HepG2 (cell line): Measurements from ENCODE around the gene AP3D1. TPM values are rescaled to one million over a fixed set of nuclear protein-coding genes. Genes with fewer than 3 reads are reported as not detected.

Experiments
- DR1 ChIP-seq: sonication (generic); formaldehyde crosslinking; IDR thresholded peaks from 2 replicates; pipeline ENCODE4 v1.8.0; 2021; ENCODE audit warnings: mild to moderate bottlenecking, missing genetic modification reagents, inconsistent platforms
- EED ChIP-seq: sonication (generic); formaldehyde crosslinking; IDR thresholded peaks from 2 replicates; pipeline ENCODE4 v1.5.0; 2020; ENCODE audit warnings: mild to moderate bottlenecking, missing genetic modification reagents
- KDM1A ChIP-seq: IDR thresholded peaks from 2 replicates; pipeline ENCODE4 v1.6.1; 2016; ENCODE audit warnings: missing compliant biosample characterization
- KDM6A ChIP-seq: IDR thresholded peaks from 2 replicates; pipeline ENCODE4 v1.6.1; 2016; ENCODE audit warnings: low read depth
- KLF12 ChIP-seq: sonication (generic); formaldehyde crosslinking; IDR thresholded peaks from 2 replicates; pipeline ENCODE4 v1.4.0; 2020; ENCODE audit warnings: missing genetic modification reagents, borderline replicate concordance
- MEIS1 ChIP-seq: sonication (generic); formaldehyde crosslinking; IDR thresholded peaks from 2 replicates; pipeline ENCODE4 v1.9.0; 2021; ENCODE audit warnings: mild to moderate bottlenecking, missing genetic modification reagents, moderate library complexity, borderline replicate concordance
- MTF1 ChIP-seq: sonication (generic); formaldehyde crosslinking; IDR thresholded peaks from 2 replicates; pipeline ENCODE4 v1.5.0; 2020; ENCODE audit warnings: missing genetic modification reagents
- RELA ChIP-seq: sonication (generic); formaldehyde crosslinking; IDR thresholded peaks from 2 replicates; pipeline ENCODE4 v1.4.0; 2020; ENCODE audit warnings: missing genetic modification reagents
- RXRA ChIP-seq: sonication (generic); formaldehyde crosslinking; IDR thresholded peaks from 2 replicates; pipeline ENCODE4 v1.5.1; 2020; ENCODE audit warnings: missing genetic modification reagents
- ZFX ChIP-seq: sonication (generic); formaldehyde crosslinking; IDR thresholded peaks from 2 replicates; pipeline ENCODE4 v1.4.0; 2020; ENCODE audit warnings: mild to moderate bottlenecking, low read depth, missing genetic modification reagents, moderate library complexity
- ZNF10 ChIP-seq: sonication (generic); formaldehyde crosslinking; IDR thresholded peaks from 2 replicates; pipeline ENCODE4 v1.4.0; 2020; ENCODE audit warnings: mild to moderate bottlenecking, low read depth, missing genetic modification reagents, borderline replicate concordance
- ZNF33A ChIP-seq: sonication (generic); formaldehyde crosslinking; IDR thresholded peaks from 2 replicates; pipeline ENCODE4 v1.5.1; 2020; ENCODE audit warnings: missing genetic modification reagents, mild to moderate bottlenecking, moderate library complexity, borderline replicate concordance
- ZNF557 ChIP-seq: sonication (generic); formaldehyde crosslinking; IDR thresholded peaks from 2 replicates; pipeline ENCODE4 v1.4.0; 2020; ENCODE audit warnings: missing genetic modification reagents
- polyA plus RNA-seq, 8 experiments: library from polyadenylated mRNA; depleted of rRNA in 3 of 8; stranded (reverse) in 7 of 8; unstranded in 1 of 8; fragments of >200 nt; fragmentation: Illumina TruSeq in 4 of 8; extraction: Trizol in 4 of 8; gene quantifications; 2 replicates each; pipeline versions ENCODE4 v1.2.1 to v1.2.3, GENCODE V29; 2011 to 2016; ENCODE audit warnings: low read depth in 4 of 8, missing spikeins in 1 of 8, mixed read lengths in 1 of 8; ENCODE audit not compliant: insufficient read depth in 1 of 8
- total RNA-seq, 5 experiments: library from RNA; depleted of rRNA; stranded (reverse); fragments of >200 nt; fragmentation: Illumina TruSeq; extraction: Trizol; gene quantifications; 2 replicates each; pipeline ENCODE4 v1.2.3, GENCODE V29; 2016; ENCODE audit warnings: low read depth in 1 of 5
- TF ChIP-seq, protein P1 (sequence below): sonication (generic); formaldehyde crosslinking; IDR thresholded peaks from 2 replicates; pipeline ENCODE4 v1.9.0; 2021; ENCODE audit warnings: mild to moderate bottlenecking, missing genetic modification reagents
- TF ChIP-seq, protein P2 (sequence below): sonication (generic); formaldehyde crosslinking; IDR thresholded peaks from 2 replicates; pipeline ENCODE4 v1.5.0; 2020; ENCODE audit warnings: missing genetic modification reagents
- TF ChIP-seq, protein P3 (sequence below): sonication (generic); formaldehyde crosslinking; IDR thresholded peaks from 2 replicates; pipeline ENCODE4 v1.4.0; 2020; ENCODE audit warnings: missing genetic modification reagents, borderline replicate concordance

Gene AP3D1
- total and polyA plus RNA-seq, 2 of the 13 experiments (the other 11 are each of a cell fraction or from before 2014, with no cell fraction given) = 68.0 to 82.6 TPM

DNA sequence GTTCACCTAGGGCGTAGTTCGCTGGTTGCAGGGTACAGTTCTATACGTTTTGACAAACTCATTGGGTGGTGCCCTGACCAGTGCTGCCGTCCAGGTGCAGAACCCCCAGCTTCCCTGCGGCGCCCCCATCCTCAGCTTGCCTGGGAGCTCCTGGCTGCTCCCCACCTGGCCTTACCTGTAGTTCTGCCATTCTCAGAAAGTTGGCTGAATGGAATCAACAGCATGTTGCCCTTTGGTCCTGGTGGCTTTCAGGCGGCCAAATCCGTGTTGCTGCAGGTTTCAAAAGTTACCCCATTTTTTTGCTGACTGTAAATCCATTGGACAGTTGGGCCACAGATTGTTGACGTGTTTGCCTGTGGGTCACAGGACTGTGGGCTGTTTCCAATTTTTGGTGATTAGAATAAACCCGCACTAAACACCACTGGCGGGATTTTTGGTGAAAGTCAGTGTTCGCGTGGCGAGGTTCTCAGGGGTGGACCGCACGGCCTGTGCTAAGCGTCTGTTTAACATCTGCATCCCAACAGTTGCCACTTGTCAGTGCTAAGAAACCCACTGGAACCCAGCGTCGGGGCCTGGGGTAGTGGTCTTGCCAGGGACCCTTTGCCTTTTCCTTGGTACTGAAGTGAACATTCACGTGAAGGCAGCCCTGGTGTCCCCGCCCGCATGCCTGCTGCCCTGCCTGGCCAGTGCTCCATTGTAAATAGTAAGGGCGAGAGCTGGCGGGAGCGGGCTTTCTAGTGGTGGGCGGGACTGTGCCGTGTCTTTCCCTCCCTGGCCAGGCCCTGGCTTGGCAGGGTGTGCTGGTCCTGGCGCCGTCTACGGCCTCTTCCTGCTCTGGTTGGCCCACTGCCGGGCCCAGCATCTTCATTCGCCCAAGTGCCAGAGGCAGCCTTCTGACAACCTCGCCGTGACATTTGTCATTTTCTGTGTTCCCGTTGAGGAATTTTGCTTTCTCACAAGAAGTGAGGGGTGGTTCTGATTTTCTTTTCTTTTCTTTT lies 15.7 kb upstream of the AP3D1 start (continued):
- TF ChIP-seq, protein P1, sequence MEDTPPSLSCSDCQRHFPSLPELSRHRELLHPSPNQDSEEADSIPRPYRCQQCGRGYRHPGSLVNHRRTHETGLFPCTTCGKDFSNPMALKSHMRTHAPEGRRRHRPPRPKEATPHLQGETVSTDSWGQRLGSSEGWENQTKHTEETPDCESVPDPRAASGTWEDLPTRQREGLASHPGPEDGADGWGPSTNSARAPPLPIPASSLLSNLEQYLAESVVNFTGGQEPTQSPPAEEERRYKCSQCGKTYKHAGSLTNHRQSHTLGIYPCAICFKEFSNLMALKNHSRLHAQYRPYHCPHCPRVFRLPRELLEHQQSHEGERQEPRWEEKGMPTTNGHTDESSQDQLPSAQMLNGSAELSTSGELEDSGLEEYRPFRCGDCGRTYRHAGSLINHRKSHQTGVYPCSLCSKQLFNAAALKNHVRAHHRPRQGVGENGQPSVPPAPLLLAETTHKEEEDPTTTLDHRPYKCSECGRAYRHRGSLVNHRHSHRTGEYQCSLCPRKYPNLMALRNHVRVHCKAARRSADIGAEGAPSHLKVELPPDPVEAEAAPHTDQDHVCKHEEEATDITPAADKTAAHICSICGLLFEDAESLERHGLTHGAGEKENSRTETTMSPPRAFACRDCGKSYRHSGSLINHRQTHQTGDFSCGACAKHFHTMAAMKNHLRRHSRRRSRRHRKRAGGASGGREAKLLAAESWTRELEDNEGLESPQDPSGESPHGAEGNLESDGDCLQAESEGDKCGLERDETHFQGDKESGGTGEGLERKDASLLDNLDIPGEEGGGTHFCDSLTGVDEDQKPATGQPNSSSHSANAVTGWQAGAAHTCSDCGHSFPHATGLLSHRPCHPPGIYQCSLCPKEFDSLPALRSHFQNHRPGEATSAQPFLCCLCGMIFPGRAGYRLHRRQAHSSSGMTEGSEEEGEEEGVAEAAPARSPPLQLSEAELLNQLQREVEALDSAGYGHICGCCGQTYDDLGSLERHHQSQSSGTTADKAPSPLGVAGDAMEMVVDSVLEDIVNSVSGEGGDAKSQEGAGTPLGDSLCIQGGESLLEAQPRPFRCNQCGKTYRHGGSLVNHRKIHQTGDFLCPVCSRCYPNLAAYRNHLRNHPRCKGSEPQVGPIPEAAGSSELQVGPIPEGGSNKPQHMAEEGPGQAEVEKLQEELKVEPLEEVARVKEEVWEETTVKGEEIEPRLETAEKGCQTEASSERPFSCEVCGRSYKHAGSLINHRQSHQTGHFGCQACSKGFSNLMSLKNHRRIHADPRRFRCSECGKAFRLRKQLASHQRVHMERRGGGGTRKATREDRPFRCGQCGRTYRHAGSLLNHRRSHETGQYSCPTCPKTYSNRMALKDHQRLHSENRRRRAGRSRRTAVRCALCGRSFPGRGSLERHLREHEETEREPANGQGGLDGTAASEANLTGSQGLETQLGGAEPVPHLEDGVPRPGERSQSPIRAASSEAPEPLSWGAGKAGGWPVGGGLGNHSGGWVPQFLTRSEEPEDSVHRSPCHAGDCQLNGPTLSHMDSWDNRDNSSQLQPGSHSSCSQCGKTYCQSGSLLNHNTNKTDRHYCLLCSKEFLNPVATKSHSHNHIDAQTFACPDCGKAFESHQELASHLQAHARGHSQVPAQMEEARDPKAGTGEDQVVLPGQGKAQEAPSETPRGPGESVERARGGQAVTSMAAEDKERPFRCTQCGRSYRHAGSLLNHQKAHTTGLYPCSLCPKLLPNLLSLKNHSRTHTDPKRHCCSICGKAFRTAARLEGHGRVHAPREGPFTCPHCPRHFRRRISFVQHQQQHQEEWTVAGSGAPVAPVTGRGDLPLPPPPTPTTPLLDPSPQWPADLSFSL (CRISPR knock-in tag) = no peak
- TF ChIP-seq ZNF557 (CRISPR knock-in tag) (no peak), MEIS1 (CRISPR knock-in tag) (no peak), KDM6A (CRISPR knock-in tag) (no peak), MTF1 (CRISPR knock-in tag) (no peak), EED (CRISPR knock-in tag) (no peak; the same call in 1 of the 2 replicates), RXRA (CRISPR knock-in tag) (peak; percentile 48), RELA (CRISPR knock-in tag) (no peak), DR1 (CRISPR knock-in tag) (0 out of 2 replicates have a peak, but pooled peaks have one; percentile 39), ZNF10 (CRISPR knock-in tag) (no peak), ZFX (peak; percentile 68), ZNF33A (peak; percentile 88; the same call in 1 of the 2 replicates), KLF12 (CRISPR knock-in tag) (0 out of 2 replicates have a peak, but pooled peaks have one; percentile 36), KDM1A (CRISPR knock-in tag) (no peak)
- TF ChIP-seq, protein P2, sequence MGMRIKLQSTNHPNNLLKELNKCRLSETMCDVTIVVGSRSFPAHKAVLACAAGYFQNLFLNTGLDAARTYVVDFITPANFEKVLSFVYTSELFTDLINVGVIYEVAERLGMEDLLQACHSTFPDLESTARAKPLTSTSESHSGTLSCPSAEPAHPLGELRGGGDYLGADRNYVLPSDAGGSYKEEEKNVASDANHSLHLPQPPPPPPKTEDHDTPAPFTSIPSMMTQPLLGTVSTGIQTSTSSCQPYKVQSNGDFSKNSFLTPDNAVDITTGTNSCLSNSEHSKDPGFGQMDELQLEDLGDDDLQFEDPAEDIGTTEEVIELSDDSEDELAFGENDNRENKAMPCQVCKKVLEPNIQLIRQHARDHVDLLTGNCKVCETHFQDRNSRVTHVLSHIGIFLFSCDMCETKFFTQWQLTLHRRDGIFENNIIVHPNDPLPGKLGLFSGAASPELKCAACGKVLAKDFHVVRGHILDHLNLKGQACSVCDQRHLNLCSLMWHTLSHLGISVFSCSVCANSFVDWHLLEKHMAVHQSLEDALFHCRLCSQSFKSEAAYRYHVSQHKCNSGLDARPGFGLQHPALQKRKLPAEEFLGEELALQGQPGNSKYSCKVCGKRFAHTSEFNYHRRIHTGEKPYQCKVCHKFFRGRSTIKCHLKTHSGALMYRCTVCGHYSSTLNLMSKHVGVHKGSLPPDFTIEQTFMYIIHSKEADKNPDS (CRISPR knock-in tag) = no peak
- TF ChIP-seq, protein P3, sequence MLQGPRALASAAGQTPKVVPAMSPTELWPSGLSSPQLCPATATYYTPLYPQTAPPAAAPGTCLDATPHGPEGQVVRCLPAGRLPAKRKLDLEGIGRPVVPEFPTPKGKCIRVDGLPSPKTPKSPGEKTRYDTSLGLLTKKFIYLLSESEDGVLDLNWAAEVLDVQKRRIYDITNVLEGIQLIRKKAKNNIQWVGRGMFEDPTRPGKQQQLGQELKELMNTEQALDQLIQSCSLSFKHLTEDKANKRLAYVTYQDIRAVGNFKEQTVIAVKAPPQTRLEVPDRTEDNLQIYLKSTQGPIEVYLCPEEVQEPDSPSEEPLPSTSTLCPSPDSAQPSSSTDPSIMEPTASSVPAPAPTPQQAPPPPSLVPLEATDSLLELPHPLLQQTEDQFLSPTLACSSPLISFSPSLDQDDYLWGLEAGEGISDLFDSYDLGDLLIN (CRISPR knock-in tag) = peak; percentile 67; the same call in 1 of the 2 replicates
